CD4-positive, CD25-positive, alpha-beta regulatory T cell (primary cell): ENCODE data around the gene OTOP3. TPM values are rescaled to one million over a fixed set of nuclear protein-coding genes. Genes with fewer than 3 reads are reported as not detected.
A peak's percentile ranks its signal among the peaks of the same experiment; 100 is the strongest.

ENCODE experiments used
- ATAC-seq, 2 donors: fragments of 150-1000 bp; cut with Tn5 transposase; one replicate each; pipeline ENCODE4 v1.10.0; 2021; ENCODE audit warnings: low read depth in 2 of 2, moderate number of reproducible peaks in 2 of 2, moderate library complexity in 1 of 2
- DNase-seq, 3 donors: peaks; one replicate each; pipeline versions ENCODE4 v3.0.0 to v3.0.0-alpha.2; 2012 to 2022; ENCODE audit warnings: mixed read lengths in 1 of 3
- H3K27ac ChIP-seq: one replicate; pipeline ENCODE4 v1.7.0; 2013; ENCODE audit warnings: mild to moderate bottlenecking, low read length; ENCODE audit not compliant: insufficient read depth, poor library complexity, severe bottlenecking
- H3K27me3 ChIP-seq: one replicate; pipeline ENCODE4 v1.7.0; 2013; ENCODE audit warnings: low read length; ENCODE audit not compliant: control insufficient read depth, insufficient read depth
- H3K36me3 ChIP-seq: one replicate; pipeline ENCODE4 v1.7.0; 2013; ENCODE audit warnings: mild to moderate bottlenecking, low read length, moderate library complexity; ENCODE audit not compliant: control insufficient read depth, insufficient read depth
- H3K4me1 ChIP-seq: 2 replicates; pipeline ENCODE4 v1.7.0; 2013; ENCODE audit warnings: mild to moderate bottlenecking, low read length; ENCODE audit not compliant: insufficient read depth, control insufficient read depth, poor library complexity, severe bottlenecking
- H3K4me3 ChIP-seq: one replicate; pipeline ENCODE4 v1.7.0; 2013; ENCODE audit warnings: low read depth, mild to moderate bottlenecking, low read length, moderate library complexity
- H3K9me3 ChIP-seq, 2 experiments: 1 replicate in 1 of 2; 2 replicates in 1 of 2; pipeline ENCODE4 v1.7.0; 2013; ENCODE audit warnings: low read length in 2 of 2, mild to moderate bottlenecking in 1 of 2, moderate library complexity in 1 of 2; ENCODE audit not compliant: control insufficient read depth in 2 of 2
- H3K27ac Mint-ChIP-seq, 3 donors: one replicate each; pipeline ENCODE4 v1.8.0; 2020 to 2022; ENCODE audit warnings: mild to moderate bottlenecking in 3 of 3, mixed read lengths in 3 of 3, moderate library complexity in 2 of 3
- H3K27me3 Mint-ChIP-seq: one replicate; pipeline ENCODE4 v1.8.0; 2022; ENCODE audit warnings: mild to moderate bottlenecking, mixed read lengths
- H3K36me3 Mint-ChIP-seq: one replicate; pipeline ENCODE4 v1.8.0; 2020; ENCODE audit warnings: mixed read lengths
- H3K4me1 Mint-ChIP-seq, 4 donors: one replicate each; pipeline ENCODE4 v1.8.0; 2020 to 2022; ENCODE audit warnings: mixed read lengths in 4 of 4, mild to moderate bottlenecking in 1 of 4
- H3K4me3 Mint-ChIP-seq, 4 donors: one replicate each; pipeline ENCODE4 v1.8.0; 2020 to 2022; ENCODE audit warnings: mild to moderate bottlenecking in 4 of 4, mixed read lengths in 4 of 4, moderate library complexity in 3 of 4
- H3K9me3 Mint-ChIP-seq, 7 donors: one replicate each; pipeline ENCODE4 v1.8.0; 2020 to 2022; ENCODE audit warnings: mixed read lengths in 7 of 7, mild to moderate bottlenecking in 3 of 7, moderate library complexity in 2 of 7
- polyA plus RNA-seq, 4 donors: library from polyadenylated mRNA; unstranded; fragments of 300-500 nt; fragmentation: Illumina TruSeq; gene quantifications; one replicate each; pipeline ENCODE4 v1.2.3, GENCODE V29; 2021
- total RNA-seq: library from RNA; stranded (reverse); gene quantifications from one replicate; pipeline ENCODE4 v1.2.3, GENCODE V29; 2022

Gene OTOP3
- total RNA-seq (not detected), polyA plus RNA-seq (not detected)

- Mint-ChIP-seq H3K4me1 (no peaks in the 10 kb centered on the region), H3K27me3 (peaks cover 74% of the 10 kb centered on the region), H3K9me3 (peaks cover 0 to 1% (median 0%) of the 10 kb centered on the region in 7 donors), H3K4me3 (peak within 1 kb of the TSS in 1 of 4 donors; percentile 15), H3K27ac (no peak within 1 kb of the TSS), H3K36me3 (no peaks in the 10 kb centered on the region)
- Histone ChIP-seq H3K27ac (no peak within 1 kb of the TSS), H3K36me3 (no peaks in the 10 kb centered on the region), H3K27me3 (peaks cover 16% of the 10 kb centered on the region), H3K4me1 (peaks cover 4% of the 10 kb centered on the region), H3K9me3 (no peaks in the 10 kb centered on the region), H3K4me3 (no peak within 1 kb of the TSS)
- no peak for ATAC-seq
- DNase-seq = no peak
These were observed at the start of gene OTOP3 for GRCh38 chr17:74935585-74936469. TSS of gene OTOP3 (plus strand) at chr17:74935898. CDS start at chr17:74935922, 24 bp downstream.

GRCh38 chr17:74888469-74888868, 47.2 kb upstream of the OTOP3 start:
- H3K27ac ChIP-seq = no peak overlapping the region
- no peaks in the 10 kb centered on the region for H3K9me3 ChIP-seq
- no peaks in the 10 kb centered on the region for H3K4me1 Mint-ChIP-seq
- H3K36me3 ChIP-seq = no peaks in the 10 kb centered on the region
- DNase-seq (no peak), ATAC-seq (no peak)
- H3K4me1 ChIP-seq = peaks cover 7% of the 10 kb centered on the region
- no peak overlapping the region for H3K4me3 ChIP-seq
- peaks cover 32% of the 10 kb centered on the region for H3K27me3 Mint-ChIP-seq
- no peak overlapping the region for H3K27ac Mint-ChIP-seq
- peaks cover 0 to 4% (median 0%) of the 10 kb centered on the region in 7 donors for H3K9me3 Mint-ChIP-seq
- no peaks in the 10 kb centered on the region for H3K36me3 Mint-ChIP-seq
- H3K27me3 ChIP-seq = no peaks in the 10 kb centered on the region
- H3K4me3 Mint-ChIP-seq = no peak overlapping the region

- DNase-seq (no peak), ATAC-seq (no peak)
- peaks cover 0 to 4% (median 0%) of the 10 kb centered on the region in 7 donors for H3K9me3 Mint-ChIP-seq
- no peaks in the 10 kb centered on the region for H3K36me3 ChIP-seq
- H3K27ac Mint-ChIP-seq = no peak overlapping the region
- H3K27me3 Mint-ChIP-seq = peaks cover 47% of the 10 kb centered on the region
- H3K4me1 Mint-ChIP-seq = peaks cover 0 to 2% (median 1%) of the 10 kb centered on the region in 4 donors
- peaks cover 9% of the 10 kb centered on the region for H3K4me1 ChIP-seq
- no peaks in the 10 kb centered on the region for H3K9me3 ChIP-seq
- H3K27me3 ChIP-seq = peaks cover 3% of the 10 kb centered on the region
- H3K27ac ChIP-seq = no peak overlapping the region
- no peak overlapping the region for H3K4me3 ChIP-seq
- no peak overlapping the region for H3K4me3 Mint-ChIP-seq
- no peaks in the 10 kb centered on the region for H3K36me3 Mint-ChIP-seq
These were observed 45.1 kb upstream of the OTOP3 start for GRCh38 chr17:74890554-74890953.

- ATAC-seq = no peak
- H3K4me3 Mint-ChIP-seq = peak overlapping the region in 1 of 4 donors; percentile 70
These were observed 43.5 kb upstream of the OTOP3 start for GRCh38 chr17:74892013-74892841.

GRCh38 chr17:74892974-74893911, 42.5 kb upstream of the OTOP3 start, which contains the start of gene FADS6:
TSS of gene FADS6 (minus strand) at chr17:74893633. CDS start at chr17:74893595, 38 bp downstream.
- Mint-ChIP-seq H3K27me3 (peaks cover 47% of the 10 kb centered on the region), H3K9me3 (no peaks in the 10 kb centered on the region), H3K4me1 (peaks cover 0 to 2% (median 1%) of the 10 kb centered on the region in 4 donors), H3K36me3 (no peaks in the 10 kb centered on the region), H3K4me3 (peak within 1 kb of the TSS in 3 of 4 donors; percentile 19 to 67 (median 22)), H3K27ac (no peak within 1 kb of the TSS)
- no peaks in the 10 kb centered on the region for H3K9me3 ChIP-seq
- DNase-seq (no peak), ATAC-seq (peak in 1 of 2 donors; percentile 30)
- H3K36me3 ChIP-seq = no peaks in the 10 kb centered on the region
- H3K27me3 ChIP-seq = peaks cover 9% of the 10 kb centered on the region
- H3K4me3 ChIP-seq = no peak within 1 kb of the TSS
- H3K27ac ChIP-seq = no peak within 1 kb of the TSS
- peaks cover 9% of the 10 kb centered on the region for H3K4me1 ChIP-seq

More at GRCh38 chr17:74892013-74892841, 43.5 kb upstream of the OTOP3 start:
- Mint-ChIP-seq H3K4me1 (peaks cover 0 to 2% (median 1%) of the 10 kb centered on the region in 4 donors), H3K9me3 (peaks cover 0 to 1% (median 0%) of the 10 kb centered on the region in 7 donors), H3K27me3 (peaks cover 48% of the 10 kb centered on the region), H3K36me3 (no peaks in the 10 kb centered on the region), H3K27ac (no peak overlapping the region)
- H3K9me3 ChIP-seq = no peaks in the 10 kb centered on the region
- H3K27me3 ChIP-seq = peaks cover 9% of the 10 kb centered on the region
- no peak overlapping the region for H3K27ac ChIP-seq
- H3K4me1 ChIP-seq = peaks cover 9% of the 10 kb centered on the region
- H3K4me3 ChIP-seq = no peak overlapping the region
- no peak for DNase-seq
- H3K36me3 ChIP-seq = no peaks in the 10 kb centered on the region

GRCh38 chr17:74893936-74894671, 41.6 kb upstream of the OTOP3 start:
- Mint-ChIP-seq H3K27me3 (peaks cover 53% of the 10 kb centered on the region), H3K9me3 (no peaks in the 10 kb centered on the region), H3K4me1 (peaks cover 0 to 2% (median 1%) of the 10 kb centered on the region in 4 donors), H3K36me3 (no peaks in the 10 kb centered on the region), H3K4me3 (peak overlapping the region in 2 of 4 donors; percentile 22 to 67), H3K27ac (no peak overlapping the region)
- no peak overlapping the region for H3K4me3 ChIP-seq
- peaks cover 9% of the 10 kb centered on the region for H3K27me3 ChIP-seq
- no peak overlapping the region for H3K27ac ChIP-seq
- H3K9me3 ChIP-seq = no peaks in the 10 kb centered on the region
- no peaks in the 10 kb centered on the region for H3K36me3 ChIP-seq
- DNase-seq (no peak), ATAC-seq (no peak)
- H3K4me1 ChIP-seq = peaks cover 9% of the 10 kb centered on the region
